C4-2B (cell line): ENCODE data around the gene CDK6.

Experiments
- H3K27ac ChIP-seq: fragments of 450-650 bp; 2 replicates; pipeline ENCODE4 v1.5.1; 2017
- CTCF ChIP-seq: fragments of 450-650 bp; conservative IDR thresholded peaks from 2 replicates; pipeline ENCODE4 v1.5.1; 2017; ENCODE audit warnings: mild to moderate bottlenecking
- ZFX ChIP-seq: fragments of 450-650 bp; IDR thresholded peaks from 2 replicates; pipeline ENCODE4 v1.6.1; 2017

CDK6 gene

DNA sequence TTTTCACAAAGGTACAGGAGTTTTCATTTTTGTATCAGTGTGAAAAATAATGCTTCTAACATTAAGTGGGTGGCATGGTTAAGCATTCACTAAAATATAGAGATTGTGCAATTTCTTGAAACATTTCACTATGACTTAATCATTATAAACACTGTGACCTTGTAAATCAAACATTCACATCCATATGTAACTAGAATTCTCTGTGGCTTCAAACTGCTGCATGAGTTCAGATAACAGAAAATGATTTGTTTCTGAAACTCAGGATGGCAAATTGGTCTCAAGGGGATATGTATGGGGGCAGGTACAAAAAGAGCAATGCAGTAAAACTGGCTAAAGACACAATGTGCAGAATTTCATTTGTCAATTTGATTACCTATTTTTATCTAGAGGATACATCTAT is 250.0 kb downstream of the CDK6 start:
- H3K27ac ChIP-seq, result no peak overlapping the region
- TF ChIP-seq CTCF (no peak), ZFX (no peak)

DNA sequence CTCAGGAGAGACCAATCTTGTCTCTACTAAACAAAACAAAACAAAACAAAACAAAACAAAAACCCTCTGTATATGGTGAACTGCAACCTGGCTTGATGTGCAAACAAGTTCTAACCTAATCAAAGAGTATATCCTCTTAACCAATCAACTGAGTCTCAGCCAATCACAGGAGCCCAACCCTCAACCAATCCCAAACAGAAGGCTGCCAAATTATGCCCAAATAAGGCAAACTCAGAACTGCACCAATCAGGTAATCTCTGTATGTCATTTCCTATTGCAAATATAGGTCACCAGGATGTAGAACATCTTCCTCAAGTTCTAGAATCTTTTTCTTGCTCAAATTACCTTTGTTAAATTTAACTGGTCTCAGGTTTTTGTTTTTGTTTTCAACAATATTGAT is 251.4 kb downstream of the CDK6 start:
- H3K27ac ChIP-seq, result no peak overlapping the region
- TF ChIP-seq CTCF (no peak), ZFX (no peak)

DNA sequence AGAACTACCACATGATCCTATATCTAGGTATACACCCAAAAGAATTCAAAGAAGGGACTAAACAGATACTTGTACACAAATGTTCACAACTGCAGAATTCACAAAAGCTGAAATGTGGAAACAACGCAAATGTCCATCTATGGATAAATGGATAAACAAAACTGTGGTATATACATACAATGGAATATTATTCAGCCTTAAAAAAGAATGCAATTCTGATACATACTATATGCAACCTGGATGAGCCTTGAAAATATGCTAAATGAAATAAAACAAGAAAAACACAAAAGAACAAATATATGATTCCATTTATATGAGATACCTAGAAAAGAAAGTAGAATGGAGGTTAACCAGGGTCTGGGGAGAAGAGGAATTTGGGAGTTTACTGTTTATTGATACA is 253.4 kb downstream of the CDK6 start:
- no peak overlapping the region for H3K27ac ChIP-seq
- TF ChIP-seq ZFX (no peak), CTCF (no peak)

DNA sequence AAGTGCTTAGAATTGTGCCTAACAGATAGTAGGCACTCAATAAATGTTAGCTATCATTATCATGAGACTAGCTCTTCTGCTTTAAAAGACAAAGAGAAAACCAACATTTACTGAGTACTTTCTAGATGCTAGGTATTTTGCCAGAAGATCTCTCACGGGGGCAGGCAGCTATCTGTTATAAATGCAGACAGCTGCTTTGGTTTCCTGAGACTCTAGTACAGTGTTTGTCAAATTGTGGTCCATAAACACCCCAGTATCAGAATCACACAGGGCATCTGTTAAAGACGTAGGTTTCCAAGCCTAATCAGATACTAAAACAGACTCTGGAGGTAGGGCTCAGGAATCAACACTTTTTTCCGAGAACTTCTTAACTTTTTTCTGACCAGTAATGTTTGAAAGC is 260.1 kb downstream of the CDK6 start:
- H3K27ac ChIP-seq, result no peak overlapping the region
- TF ChIP-seq ZFX, result no peak

GRCh38 chr7:92569137-92569536 is 267.2 kb downstream of the CDK6 start:
- TF ChIP-seq ZFX (no peak), CTCF (no peak)
- no peak overlapping the region for H3K27ac ChIP-seq

DNA sequence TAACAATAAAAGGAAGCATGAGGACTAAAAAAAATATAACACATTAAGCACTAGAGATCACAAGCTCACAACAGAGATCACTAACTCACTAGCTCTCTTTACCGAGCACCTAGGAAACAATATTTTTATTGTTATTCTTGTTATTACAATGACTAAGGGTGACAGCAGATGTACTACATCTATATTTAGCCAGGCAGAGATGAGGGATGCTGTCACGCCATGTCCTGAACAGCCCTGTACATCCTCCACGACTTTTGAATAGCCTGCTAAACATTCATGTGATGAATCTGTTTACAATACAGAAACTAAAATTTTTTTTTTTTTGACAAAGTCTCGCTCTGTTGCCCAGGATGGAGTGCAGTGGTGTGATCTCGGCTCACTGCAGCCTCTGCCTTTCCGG is 268.9 kb downstream of the CDK6 start:
- H3K27ac ChIP-seq, result no peak overlapping the region
- no peak for TF ChIP-seq ZFX
- TF ChIP-seq CTCF, result no peak

DNA sequence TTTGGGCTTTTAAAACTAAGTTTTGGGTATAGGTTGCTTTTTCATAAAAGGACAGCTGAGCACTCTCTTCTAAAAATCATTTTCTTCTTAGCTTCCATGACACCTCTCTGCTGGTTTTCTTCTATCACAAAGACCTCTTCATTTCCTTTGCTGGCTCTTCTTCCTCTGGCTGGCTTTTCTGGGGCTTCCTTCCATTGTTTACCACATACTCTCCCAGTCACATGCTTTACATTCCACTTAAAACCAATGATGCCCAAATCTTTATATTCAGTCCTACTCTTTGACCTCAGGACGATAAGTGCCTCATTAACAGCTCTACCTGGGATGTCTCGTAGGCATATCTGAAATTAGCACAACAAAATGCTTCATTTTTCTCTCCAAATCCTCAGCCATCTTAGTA is 273.0 kb downstream of the CDK6 start:
- no peak overlapping the region for H3K27ac ChIP-seq
- TF ChIP-seq CTCF (no peak), ZFX (no peak)

DNA sequence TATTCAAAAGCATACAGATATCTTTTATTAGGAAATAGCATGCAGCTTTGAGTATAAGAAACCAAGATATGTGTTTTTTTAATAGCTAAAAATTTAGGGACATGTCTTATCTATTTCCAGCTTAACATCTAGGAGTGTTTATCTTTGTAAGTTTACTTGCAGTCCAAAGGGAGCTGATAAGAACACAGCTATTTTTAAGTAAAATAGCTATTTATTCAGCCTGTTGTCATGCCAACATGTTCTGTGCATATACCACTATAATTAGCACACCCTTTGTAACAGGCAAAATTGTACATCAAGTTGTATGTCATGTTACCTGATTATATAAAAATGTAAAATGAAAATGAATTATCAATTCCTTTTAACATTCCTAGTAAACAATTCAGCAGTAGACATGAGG is 275.8 kb downstream of the CDK6 start:
- H3K27ac ChIP-seq, result no peak overlapping the region
- TF ChIP-seq ZFX (no peak), CTCF (no peak)
